ENCODE data around the gene ANKRD10.

Gene ANKRD10

DNA sequence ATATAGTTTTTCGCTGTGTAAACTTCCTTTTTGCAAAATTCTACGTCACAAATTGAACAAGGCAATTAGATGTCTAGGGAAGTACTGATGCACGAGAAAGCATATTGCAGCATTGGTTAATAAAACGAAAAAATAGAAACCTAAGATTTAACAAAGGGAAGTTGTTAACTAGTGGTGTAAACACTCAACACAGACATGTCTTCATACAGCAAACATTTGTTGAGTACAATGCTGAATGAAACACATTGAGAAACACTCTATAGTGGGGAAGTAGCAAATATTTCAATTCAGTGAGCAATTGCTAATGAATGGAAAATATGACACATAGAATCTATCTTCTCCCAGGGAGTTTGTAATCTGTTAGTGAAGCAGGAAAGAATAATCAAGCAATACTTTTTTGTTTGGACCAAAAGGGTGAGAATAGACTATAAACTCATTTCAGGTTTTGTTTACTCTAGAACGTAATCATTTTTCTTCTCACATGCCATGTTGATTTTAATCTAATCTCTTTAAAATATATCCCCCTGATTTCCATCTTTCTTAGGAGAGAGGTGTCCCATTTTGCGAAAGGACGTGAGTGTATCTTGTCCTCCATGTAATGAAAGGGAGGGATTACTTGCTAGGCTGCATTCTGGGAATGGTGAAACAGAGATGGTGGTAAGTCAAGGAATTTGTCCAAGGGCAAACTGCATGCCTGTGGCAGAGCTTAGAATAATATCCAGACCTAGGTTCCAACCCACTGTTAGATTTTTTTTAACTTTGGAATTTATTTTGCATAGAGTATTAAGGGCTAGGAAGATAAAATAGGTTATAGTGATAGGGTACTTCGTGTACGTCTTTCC, 1.7 kb upstream of the ANKRD10 start:
- no peak for DNase-seq (ENCODE audit: low read depth in 2 of 3, low spot score in 2 of 3)

DNA sequence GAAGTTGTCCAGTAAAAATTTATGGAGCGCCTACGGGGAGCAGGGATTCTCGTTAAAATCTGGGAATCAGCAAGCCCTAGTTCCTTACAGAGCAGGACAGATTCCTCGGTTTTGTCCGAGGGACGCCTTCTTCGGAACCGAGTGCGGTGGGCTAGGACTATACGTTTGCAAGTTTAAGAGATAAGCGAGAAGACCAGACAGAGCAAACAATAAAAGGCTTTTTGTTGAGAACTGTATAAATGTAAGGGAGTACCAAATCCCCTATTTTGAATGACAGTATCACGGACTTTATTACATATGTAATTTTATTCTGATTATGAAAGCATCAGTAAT, 971 bp upstream of the ANKRD10 start:
- no peak for DNase-seq (ENCODE audit: low read depth in 2 of 3, low spot score in 2 of 3)

DNA sequence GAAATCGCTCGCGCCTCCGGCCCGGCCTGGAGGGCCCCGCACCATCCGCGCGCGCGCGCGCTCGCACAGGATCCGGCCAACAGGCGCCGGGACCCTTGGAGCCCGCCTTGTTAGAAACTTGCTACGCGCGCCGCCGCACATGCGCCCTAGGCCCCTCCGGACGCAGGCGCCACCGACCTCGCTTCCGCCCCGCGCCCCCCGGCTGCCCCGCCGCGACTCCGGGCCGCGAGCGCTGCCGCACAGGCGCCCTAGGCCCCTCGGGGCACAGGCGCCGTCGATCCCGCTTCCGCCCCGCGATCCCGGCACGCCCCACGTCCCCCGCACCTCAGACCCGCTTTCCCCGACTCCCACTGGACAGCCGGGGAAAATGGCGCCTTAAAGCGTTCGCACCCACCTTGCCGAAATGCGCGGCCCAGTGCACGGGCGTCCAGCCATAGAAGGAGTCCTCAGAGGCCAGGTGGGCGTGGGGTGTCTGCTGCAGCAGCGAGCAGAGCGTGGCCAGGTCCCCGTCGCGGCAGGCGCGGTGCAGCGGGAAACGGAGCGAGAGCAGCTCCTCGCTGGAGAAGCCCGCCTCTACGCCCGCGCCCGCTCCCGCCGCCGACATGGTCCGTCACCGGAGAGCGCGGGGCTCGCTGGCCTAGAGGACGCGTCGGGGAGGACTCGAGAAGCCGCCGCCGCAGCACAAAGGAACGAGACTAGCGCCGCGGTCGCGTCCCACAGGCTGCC, 375 bp downstream of the ANKRD10 start:
- peak; percentile 63 to 72 (median 66) for DNase-seq (ENCODE audit: low read depth in 2 of 3, low spot score in 2 of 3)

DNA sequence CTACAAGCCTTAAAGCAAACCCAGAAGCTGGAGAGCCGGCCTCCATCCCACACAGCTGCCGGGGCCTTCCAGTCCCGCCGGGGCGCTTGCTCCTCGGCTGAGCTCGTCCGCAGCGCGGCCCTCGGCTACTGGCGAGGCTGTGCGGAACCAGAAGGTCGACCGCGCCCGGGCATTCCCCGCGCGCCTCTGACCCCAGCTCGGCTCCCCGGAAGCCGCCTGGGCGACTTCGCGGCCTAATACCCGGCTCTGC, 863 bp downstream of the ANKRD10 start:
- no peak for DNase-seq (ENCODE audit: low read depth in 2 of 3, low spot score in 2 of 3)

DNA sequence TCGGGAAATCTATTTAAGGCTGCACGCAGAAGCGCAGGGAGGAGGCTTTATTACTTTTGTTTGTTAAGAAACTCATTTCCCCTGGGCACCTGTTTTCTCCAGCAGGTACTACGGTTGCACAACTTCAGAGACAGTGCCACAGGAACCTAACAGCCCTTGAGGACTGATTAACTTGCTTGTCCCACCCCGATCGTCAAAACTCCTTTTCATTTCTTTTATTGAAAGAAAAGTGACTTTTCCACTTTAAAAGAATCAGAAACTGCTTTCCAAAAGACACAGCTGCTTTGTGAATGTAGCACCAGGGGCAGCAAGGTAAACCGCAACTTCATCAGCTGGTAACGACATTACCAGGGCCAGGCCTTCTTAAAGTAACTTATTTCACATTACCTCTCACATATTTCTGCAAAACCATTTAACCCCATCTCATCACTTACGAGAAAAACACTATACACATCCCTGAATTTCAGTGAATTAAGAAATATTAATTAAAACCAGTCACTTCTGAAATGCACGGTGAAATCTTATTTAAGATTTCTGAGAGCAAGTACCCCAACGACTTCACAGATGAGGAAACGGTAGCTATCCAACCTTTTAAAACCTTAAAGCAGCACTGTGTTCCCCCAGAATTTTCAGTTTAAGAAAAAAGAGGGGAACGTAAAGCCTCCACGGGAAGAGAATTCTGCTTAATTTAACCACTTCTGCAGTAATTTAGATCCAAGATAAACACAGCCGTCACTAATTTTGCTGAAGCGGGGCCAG, 1.4 kb downstream of the ANKRD10 start:
- DNase-seq (ENCODE audit: low read depth in 2 of 3, low spot score in 2 of 3), result no peak

DNA sequence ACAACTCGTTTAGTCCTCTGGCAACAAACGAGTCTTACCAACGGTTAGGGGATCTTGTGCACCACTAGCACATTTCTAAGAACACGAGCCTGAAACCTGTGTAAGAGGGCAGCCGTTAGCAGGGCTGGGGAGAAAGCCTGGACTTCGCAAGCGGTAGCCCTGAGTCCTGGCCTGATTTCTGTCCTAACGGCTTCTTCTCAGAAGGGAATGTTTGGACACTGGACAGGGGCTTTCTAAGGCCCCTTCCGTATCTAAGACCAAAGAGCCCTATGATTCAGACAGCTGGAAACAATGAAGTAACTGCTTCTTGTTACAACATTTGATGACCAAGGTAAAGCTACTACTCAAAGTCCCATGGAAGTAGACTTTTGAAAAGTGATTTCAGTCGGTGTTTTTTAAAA, 2.2 kb downstream of the ANKRD10 start:
- DNase-seq (ENCODE audit: low read depth in 2 of 3, low spot score in 2 of 3), result no peak

DNA sequence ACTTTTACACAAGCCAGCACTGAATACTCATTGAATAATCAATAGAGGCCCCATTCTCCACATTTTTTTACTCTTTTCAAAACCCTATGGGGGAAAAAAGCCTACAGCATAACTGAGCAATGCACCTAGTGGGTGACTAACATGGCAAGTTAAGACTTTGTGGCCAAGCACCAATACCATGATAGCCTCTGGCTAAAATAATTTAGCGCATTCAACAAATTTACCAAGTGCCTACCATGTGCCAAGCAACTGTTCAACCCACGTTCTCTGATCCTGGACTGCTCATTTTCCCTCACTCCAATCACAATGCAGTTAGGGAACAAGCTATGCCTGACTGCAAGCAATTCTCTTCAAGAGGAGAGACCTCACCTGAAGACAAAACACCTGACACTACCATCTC, 3.0 kb downstream of the ANKRD10 start:
- DNase-seq (ENCODE audit: low read depth in 2 of 3, low spot score in 2 of 3), result no peak

DNA sequence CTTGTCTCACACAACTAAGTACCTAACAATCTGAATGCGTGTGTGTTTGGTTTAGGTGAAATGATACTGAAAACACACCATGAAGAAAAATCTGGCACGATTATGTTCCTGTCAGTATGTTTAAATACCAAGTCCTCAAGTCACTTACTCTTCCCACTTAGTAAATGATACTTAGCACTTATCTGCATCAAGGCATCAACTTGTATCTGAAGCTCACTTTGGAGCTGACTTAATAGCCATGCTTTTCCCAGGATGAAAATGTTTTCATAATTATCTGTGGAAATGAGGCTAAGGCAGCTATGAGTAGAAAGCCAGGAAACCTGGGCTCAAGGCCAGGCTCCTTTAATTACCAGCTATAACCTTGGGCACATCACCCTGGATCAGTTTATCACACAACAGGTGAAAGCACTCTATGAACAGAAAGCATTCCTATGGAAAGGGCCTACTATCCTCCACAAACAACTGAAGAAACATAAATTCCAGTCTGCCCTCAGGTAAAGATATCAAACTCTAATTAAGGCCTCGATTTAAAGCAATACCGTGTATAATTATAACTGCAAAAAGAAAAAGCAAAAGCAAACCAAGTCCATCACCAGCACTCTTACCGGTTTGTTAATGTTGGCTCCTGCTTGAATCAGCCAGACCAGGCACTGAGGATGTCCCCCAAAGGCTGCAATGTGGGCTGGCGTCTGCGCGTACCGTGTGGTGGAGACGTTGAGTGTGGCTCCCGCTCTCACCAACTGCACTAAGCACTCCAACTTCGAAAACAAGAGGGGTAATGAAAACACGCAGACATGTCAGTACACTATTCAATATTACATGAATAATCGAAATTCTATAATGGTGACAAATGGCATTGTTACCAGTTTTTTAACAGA, 4.6 kb downstream of the ANKRD10 start:
- DNase-seq (ENCODE audit: low read depth in 2 of 3, low spot score in 2 of 3), result no peak

DNA sequence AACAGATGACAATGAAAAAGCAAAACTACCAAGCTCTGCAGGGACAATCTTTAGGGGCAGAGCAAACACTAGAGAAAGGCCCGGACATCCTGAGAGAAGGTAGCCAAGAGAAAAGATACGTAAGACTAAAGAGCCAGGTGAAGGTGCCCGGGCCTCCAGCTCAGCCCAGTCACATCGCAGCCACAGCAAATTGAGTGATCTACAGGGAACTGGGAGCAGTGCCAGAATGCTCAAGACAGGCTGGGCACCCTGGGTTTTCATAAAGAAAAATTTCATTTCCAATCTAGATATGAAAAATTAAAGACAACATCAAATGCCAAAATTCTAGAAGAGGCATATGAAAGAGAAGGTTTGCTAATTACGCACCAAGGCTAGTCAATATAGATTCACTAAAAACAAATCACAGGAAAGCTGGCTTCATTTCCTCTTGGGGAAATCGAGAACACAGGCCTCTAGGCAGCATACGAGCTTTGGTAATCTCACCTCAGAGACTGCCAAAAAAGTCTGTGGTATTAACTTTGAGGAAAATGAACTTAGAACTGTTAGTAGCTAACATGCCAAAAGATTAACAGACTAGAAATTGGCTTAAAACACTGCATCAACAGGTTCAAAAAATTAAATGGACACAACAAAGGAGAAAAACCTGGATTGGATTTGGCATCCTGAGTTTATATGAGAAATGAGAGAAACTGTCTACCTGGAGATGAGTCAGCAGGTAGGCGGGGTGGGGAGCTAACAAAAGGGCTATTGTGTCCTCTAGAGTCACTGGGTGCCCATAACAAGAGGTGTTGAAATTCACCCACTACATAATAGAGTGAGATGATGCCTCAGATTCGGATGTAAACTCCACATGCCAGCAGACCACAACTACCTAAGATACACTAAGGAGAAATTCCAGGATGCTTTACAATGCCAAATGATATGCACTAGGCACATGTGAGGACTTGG, 6.6 kb downstream of the ANKRD10 start:
- no peak for DNase-seq (ENCODE audit: low read depth in 2 of 3, low spot score in 2 of 3)

DNA sequence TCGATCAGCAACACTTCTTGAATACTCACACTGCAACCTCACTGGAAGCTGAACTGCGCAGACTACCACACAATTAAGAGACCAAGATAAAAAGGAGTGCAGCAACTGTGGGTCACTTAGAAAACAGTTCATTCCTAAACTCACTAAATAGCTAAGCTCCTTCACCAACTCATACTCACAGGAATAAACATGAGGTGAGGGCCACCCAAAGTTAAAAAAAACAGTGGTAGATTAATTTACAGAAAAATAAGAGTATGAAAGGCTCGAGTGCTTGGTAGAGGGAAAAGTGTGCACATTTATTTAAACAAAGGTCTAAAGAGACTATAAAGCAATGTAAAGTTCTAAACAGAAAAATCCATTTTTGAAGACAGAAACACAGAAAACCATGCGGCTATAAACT, 7.6 kb downstream of the ANKRD10 start:
- DNase-seq (ENCODE audit: low read depth in 2 of 3, low spot score in 2 of 3), result no peak

DNA sequence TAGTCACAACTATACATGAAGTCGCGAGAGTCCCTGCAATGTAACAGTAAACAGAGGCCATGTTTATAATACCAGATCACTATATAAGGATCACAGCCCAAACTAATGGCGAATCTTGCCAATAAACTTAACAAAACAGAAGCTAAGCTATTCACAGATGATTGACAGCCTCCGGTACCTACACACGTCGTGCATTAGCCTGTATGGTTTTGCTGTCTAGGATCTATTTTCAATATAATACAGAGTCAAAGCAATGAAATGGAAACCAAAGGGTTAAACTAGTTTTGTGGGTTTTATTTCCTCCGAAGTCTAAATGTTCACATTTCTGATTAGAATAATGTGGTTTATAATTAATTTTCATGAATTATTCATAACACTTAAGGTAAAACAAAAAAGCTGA, 10.1 kb downstream of the ANKRD10 start:
- no peak for DNase-seq (ENCODE audit: low read depth in 2 of 3, low spot score in 2 of 3)

DNA sequence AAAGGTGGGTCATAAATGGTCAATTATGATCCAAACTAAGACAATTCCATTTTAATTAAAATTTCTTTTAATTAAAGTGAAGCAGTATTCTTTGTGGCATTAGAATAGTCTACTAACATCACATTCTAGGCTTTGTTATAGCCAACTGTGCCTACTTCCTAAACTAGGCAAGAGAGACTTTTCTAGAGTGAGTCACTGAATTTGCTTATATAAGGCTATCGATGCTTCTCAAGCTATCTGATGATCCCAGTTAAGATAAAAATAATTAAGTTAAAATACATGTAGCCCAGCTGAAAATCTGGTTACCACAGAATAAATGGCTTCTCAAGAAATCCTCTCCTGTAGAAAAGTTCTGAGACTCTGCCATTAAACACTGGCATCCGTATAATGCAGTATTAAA, 12.5 kb downstream of the ANKRD10 start:
- no peak for DNase-seq (ENCODE audit: low read depth in 2 of 3, low spot score in 2 of 3)

DNA sequence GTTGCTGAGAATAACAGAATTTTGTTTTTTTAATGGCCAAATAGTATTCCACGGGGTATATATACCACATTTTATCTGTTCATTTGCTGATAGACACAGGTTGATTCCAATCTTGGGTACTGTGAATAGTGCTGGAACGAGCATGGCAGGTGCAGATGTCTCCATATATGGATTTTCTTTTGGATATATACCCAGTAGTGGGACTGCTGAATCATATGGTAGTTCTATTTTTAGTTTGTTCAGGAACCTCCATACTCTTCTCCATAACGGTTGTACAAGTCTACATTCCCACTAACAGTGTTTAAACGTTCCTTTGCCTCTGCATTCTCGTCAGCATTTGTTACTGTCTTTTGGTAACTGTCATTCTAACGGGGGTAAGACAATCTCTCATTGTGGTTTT, 17.3 kb downstream of the ANKRD10 start:
- no peak for DNase-seq (ENCODE audit: low read depth in 2 of 3, low spot score in 2 of 3)

DNA sequence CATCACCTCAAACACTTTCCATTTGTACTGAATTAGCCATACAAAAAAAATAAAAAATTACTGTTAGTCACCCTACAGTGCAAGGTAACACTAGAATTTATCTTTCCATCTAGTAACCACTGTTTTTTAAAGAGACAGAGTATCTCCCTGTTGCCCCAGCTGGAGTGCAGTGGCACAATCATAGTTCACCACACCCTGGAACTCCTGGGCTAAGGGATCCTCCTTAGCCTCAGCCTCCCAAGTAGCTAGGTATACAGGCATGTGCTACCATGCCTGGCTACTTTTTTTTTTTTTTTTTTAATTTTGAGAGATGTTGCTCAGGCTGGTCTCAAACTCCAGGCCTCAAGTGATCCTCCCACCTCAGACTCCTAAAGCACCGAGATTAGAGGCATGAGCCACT, 17.9 kb downstream of the ANKRD10 start:
- no peak for DNase-seq (ENCODE audit: low read depth in 2 of 3, low spot score in 2 of 3)

DNA sequence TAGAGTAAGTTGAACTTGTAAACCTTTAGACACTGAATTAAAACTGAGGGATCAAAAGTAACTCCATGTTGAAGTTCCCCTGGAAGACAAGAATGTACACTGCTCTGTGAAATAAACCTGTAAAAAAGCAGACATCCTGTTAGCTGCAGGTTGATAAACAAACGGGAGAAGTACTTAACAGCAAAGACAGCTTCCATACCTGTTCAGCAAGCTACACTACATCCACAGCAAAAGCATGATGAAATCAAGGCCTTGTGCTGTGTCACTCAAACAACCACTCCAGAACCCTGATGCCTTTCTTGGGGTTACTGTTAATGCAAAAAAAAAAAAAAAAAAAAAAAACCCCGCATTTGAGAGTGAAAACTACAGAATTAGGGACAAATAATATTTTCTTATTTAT, 20.8 kb downstream of the ANKRD10 start:
- no peak for DNase-seq (ENCODE audit: low read depth in 2 of 3, low spot score in 2 of 3)

DNA sequence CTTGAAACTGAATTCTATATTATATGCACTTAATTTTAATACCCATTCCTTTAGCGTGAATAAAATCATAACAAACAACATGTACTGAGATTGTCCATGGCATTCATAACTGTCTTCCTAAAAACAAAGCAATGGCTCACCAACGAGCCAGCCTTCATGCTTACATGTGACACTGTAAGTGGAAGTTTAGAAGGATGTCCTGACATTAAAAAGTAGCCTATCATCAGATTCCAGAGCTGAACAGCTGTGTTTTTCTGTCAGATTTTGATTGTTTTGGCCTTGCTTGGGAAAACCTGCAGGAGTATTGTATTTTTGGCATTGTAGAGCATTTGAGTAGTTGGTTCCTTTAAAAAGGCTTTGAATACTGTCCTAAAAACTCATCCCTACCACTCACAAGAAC, 21.3 kb downstream of the ANKRD10 start:
- no peak for DNase-seq (ENCODE audit: low read depth in 2 of 3, low spot score in 2 of 3)

DNA sequence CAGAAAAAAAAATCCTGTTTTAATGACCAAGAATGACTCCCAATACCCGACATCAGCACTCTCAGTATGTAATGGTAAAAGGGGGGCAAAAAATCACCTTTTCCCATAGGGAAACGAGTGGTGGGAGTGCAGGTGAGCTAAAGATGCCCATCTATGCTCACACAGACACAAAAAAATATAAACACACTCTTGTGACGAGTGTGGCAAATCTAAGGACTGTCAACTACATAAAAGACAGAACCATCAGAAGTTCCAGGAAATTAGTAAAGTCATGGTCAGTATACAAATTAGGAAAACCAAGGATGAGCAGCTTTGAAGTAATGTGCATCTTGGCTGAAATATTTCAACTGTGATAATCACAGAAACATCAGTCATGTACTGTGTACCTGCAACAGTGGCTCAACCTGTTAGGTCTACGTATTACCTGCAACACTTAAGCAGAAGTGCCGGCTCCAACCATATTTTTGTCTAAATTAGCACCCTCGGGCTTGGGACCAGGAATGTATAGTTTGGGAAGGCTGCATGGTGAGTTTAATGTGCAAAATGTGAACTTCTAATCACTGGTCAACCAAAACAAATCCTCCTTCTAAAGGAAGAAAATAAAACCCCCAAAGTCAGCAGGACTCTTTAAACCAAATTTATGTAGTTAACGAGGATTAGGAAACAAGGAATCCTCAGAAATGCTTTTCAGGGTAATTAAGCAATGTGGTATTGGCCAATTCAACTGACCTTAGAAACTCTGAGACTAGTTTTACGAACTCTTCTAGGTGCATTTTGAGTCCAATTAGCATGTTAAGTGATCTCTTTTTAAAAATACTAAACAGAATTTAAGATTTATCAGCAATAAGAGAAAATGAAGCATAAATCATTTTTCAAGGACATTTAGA, 24.3 kb downstream of the ANKRD10 start:
- DNase-seq (ENCODE audit: low read depth in 2 of 3, low spot score in 2 of 3), result no peak

DNA sequence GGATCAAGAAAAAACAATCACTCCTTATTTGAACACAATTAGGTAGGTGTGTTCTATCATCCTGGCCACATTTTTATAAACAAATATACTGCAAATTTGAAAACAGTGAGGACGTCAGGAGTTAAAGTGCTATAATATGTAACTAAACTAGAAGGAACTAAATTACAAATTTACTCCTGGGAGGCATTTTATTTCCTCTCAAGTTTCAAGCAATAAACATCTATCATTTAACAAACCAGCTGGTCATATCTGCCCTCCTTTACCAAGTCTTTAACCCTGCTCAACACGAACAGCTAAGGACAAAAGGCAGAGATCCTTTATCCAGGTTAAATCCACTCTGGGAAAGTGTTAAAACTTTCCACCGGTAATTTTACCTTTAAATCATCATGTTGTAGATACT, 26.5 kb downstream of the ANKRD10 start:
- no peak for DNase-seq (ENCODE audit: low read depth in 2 of 3, low spot score in 2 of 3)

DNA sequence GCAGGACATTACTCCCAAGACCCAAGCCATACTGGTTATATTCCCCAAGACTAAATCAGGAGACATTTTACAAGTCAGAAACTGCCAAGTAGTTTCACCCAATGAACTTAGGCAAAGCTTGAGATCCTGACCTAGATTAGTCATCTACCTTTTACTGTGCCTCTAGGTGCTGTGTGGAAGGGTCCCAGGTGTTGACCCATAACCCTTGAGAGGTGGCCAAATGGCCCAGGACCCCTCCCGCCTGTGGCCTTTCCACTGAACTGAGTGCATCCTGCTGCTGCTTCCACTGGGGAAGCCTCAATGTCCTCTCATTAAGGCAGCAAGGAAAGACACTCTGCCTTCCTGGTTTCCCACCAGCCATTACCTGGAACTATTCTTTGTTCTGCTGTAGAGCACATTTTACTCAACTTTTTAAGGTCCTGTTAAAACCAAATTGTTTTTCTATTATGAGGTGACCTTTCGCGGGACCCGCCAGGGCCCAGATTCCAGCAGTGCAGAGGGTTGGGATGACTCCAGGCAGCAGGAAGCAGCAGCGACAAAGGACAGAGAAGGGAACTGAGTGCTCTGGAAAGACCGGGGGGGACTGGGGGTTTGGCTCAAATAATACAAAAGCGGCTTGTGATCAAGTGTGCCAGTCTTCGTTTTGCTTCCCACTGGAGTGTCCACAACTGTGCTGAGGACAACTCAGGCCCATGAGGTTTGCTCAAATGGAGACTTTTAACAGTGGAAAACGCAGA, 27.1 kb downstream of the ANKRD10 start:
- DNase-seq (ENCODE audit: low read depth in 2 of 3, low spot score in 2 of 3), result no peak
